PC-3 (cell line): ENCODE data around the gene SGMS1. TPM values are rescaled to one million over a fixed set of nuclear protein-coding genes. Genes with fewer than 3 reads are reported as not detected.
A peak's percentile ranks its signal among the peaks of the same experiment; 100 is the strongest.
"Not testable (repeated sequence)": the region's sequence is repeated elsewhere in the genome, so short reads cannot be mapped to it uniquely, and the experiment has no call there.

Experiments used
- ATAC-seq: fragments of 200-7000 bp; cut with Tn5 transposase; 2 replicates; pipeline ENCODE4 v1.9.1; 2020; ENCODE audit warnings: mild to moderate bottlenecking, moderate library complexity
- BruUV-seq: library from RNA; stranded (reverse); fragments of 400-500 nt; replicated peaks from 2 replicates; lab custom pipeline; 2021; lab: Mats Ljungman, UMichigan
- CTCF ChIA-PET: fragments of 300-600 bp; sonication (Branson Sonifier 250); formaldehyde crosslinking; loops from one replicate; lab custom pipeline; 2022; ENCODE audit warnings: antibody characterized with exemption; lab: Charles Lee
- POLR2A ChIA-PET: fragments of 300-600 bp; sonication (Branson Sonifier 250); formaldehyde crosslinking; loops from one replicate; lab custom pipeline; 2022; ENCODE audit warnings: antibody characterized with exemption; ENCODE audit not compliant: unreplicated experiment; lab: Charles Lee
- DNase-seq: peaks from one replicate; pipeline ENCODE4 v3.0.0-alpha.2; 2015
- H2AFZ ChIP-seq: fragments of 300-600 bp; sonication (generic); 2 replicates; pipeline ENCODE4 v1.6.0; 2016; ENCODE audit warnings: antibody characterized with exemption, low read length
- H3F3A ChIP-seq: fragments of 300-600 bp; sonication (generic); one replicate; pipeline ENCODE4 v1.6.0; 2017; ENCODE audit warnings: antibody characterized with exemption, low read length, control low read depth, mild to moderate bottlenecking; ENCODE audit not compliant: unreplicated experiment
- H3K27ac ChIP-seq: fragments of 300-600 bp; sonication (generic); 2 replicates; pipeline ENCODE4 v1.5.1; 2016; ENCODE audit warnings: mild to moderate bottlenecking, low read length
- H3K27me3 ChIP-seq: fragments of 300-600 bp; sonication (generic); 2 replicates; pipeline ENCODE4 v1.6.1; 2016; ENCODE audit warnings: low read length, mixed read lengths
- H3K36me3 ChIP-seq: fragments of 300-600 bp; sonication (generic); 2 replicates; pipeline ENCODE4 v1.6.1; 2016; ENCODE audit warnings: low read depth, mixed run types, low read length, mixed read lengths
- H3K4me1 ChIP-seq: fragments of 300-600 bp; sonication (generic); 2 replicates; pipeline ENCODE4 v1.5.1; 2016; ENCODE audit warnings: low read length; ENCODE audit not compliant: insufficient read depth
- H3K4me2 ChIP-seq: fragments of 300-600 bp; sonication (generic); 2 replicates; pipeline ENCODE4 v1.6.0; 2016; ENCODE audit warnings: low read length
- H3K4me3 ChIP-seq: fragments of 300-600 bp; sonication (generic); 2 replicates; pipeline ENCODE4 v1.5.1; 2016; ENCODE audit warnings: mild to moderate bottlenecking, low read length, mixed read lengths
- H3K79me2 ChIP-seq: fragments of 300-600 bp; sonication (generic); 2 replicates; pipeline ENCODE4 v1.6.1; 2017; ENCODE audit warnings: low read length, mixed read lengths
- H3K9ac ChIP-seq: fragments of 300-600 bp; sonication (generic); 2 replicates; pipeline ENCODE4 v1.6.0; 2016; ENCODE audit warnings: mild to moderate bottlenecking, low read length
- H3K9me2 ChIP-seq: fragments of 300-600 bp; sonication (generic); replicated peaks from 2 replicates; pipeline ENCODE4 v1.6.1; 2016; ENCODE audit warnings: mixed run types, low read length, mixed read lengths
- H3K9me3 ChIP-seq: fragments of 300-600 bp; sonication (generic); 2 replicates; pipeline ENCODE4 v1.6.1; 2016; ENCODE audit warnings: low read length, mixed read lengths
- H4K20me1 ChIP-seq: fragments of 300-600 bp; sonication (generic); 2 replicates; pipeline ENCODE4 v1.6.1; 2016; ENCODE audit warnings: low read length, mixed read lengths
- CTCF ChIP-seq: fragments of 300-600 bp; sonication (generic); conservative IDR thresholded peaks from 2 replicates; pipeline ENCODE4 v1.5.1; 2017; ENCODE audit warnings: antibody characterized with exemption, low read depth, mild to moderate bottlenecking, low read length
- EZH2 ChIP-seq: fragments of 300-600 bp; sonication (generic); IDR thresholded peaks from one replicate; pipeline ENCODE4 v1.6.1; 2017; ENCODE audit warnings: antibody characterized with exemption, mild to moderate bottlenecking, low read length; ENCODE audit not compliant: unreplicated experiment
- EZH2phosphoT487 ChIP-seq: fragments of 300-600 bp; sonication (generic); IDR thresholded peaks from 2 replicates; pipeline ENCODE4 v1.6.1; 2018; ENCODE audit warnings: mild to moderate bottlenecking, antibody characterized with exemption, low read length, borderline replicate concordance
- intact Hi-C: fragments of 100-400 bp; cut with micrococcal nuclease; formaldehyde crosslinking; loops from 2 replicates; pipeline ENCODE4 v1.9.0; 2023
- total RNA-seq: library from RNA; depleted of rRNA; stranded (reverse); fragments of >200 nt; gene quantifications from 2 replicates; pipeline ENCODE4 v1.2.3, GENCODE V29; 2014

The SGMS1 gene
- total RNA-seq, 1 experiment from 2014 or later: 61.4 TPM

GRCh38 chr10:50648089-50648934 lies 24.6 kb upstream of the SGMS1 start:
- Histone ChIP-seq H3K9me2 (0 out of 2 replicates have a peak, but pooled peaks cover 4% of the 10 kb centered on the region), H3K4me2 (no peak overlapping the region), H4K20me1 (no peaks in the 10 kb centered on the region), H2AFZ (no peak overlapping the region), H3K79me2 (no peaks in the 10 kb centered on the region), H3K9me3 (no peaks in the 10 kb centered on the region), H3K27me3 (no peaks in the 10 kb centered on the region), H3K4me1 (peaks cover 8% of the 10 kb centered on the region), H3K27ac (no peak overlapping the region), H3K36me3 (no peaks in the 10 kb centered on the region), H3K9ac (no peak overlapping the region), H3K4me3 (no peak overlapping the region), H3F3A (no peaks in the 10 kb centered on the region)
- ChIA-PET CTCF (no interaction called here), POLR2A (no interaction called here)
- TF ChIP-seq CTCF: no peak
- no peak for TF ChIP-seq EZH2
- TF ChIP-seq EZH2phosphoT487: no peak
- no peak for DNase-seq
- no peak for ATAC-seq
- intact Hi-C loops: no loop called here
- no TSS peak for BruUV-seq

GRCh38 chr10:50647350-50647749 lies 23.6 kb upstream of the SGMS1 start:
- H3K9ac ChIP-seq, H4K20me1 ChIP-seq, H3K79me2 ChIP-seq, H2AFZ ChIP-seq, ATAC-seq, H3K9me2 ChIP-seq, BruUV-seq, H3K4me2 ChIP-seq, H3K4me3 ChIP-seq, H3K4me1 ChIP-seq, H3K27me3 ChIP-seq, intact Hi-C loops, DNase-seq, H3F3A ChIP-seq, H3K36me3 ChIP-seq, CTCF ChIA-PET, POLR2A ChIA-PET, H3K9me3 ChIP-seq, H3K27ac ChIP-seq: not testable (repeated sequence)

GRCh38 chr10:50645236-50645635 lies 21.5 kb upstream of the SGMS1 start:
- ChIA-PET CTCF (no interaction called here), POLR2A (no interaction called here)
- peak; percentile 54 for DNase-seq
- TF ChIP-seq CTCF: no peak
- TF ChIP-seq EZH2phosphoT487: no peak
- no peak for TF ChIP-seq EZH2
- H3K27me3 ChIP-seq: no peaks in the 10 kb centered on the region
- peak; percentile 46; the same call in 1 of the 2 replicates for ATAC-seq
- H3K4me3 ChIP-seq: no peak overlapping the region
- no peaks in the 10 kb centered on the region for H3K79me2 ChIP-seq
- no peaks in the 10 kb centered on the region for H3K36me3 ChIP-seq
- H4K20me1 ChIP-seq: no peaks in the 10 kb centered on the region
- no peaks in the 10 kb centered on the region for H3K9me3 ChIP-seq
- H3K27ac ChIP-seq: no peak overlapping the region
- H3K9me2 ChIP-seq: 0 out of 2 replicates have a peak, but pooled peaks cover 4% of the 10 kb centered on the region
- no TSS peak for BruUV-seq
- no peak overlapping the region for H3K4me2 ChIP-seq
- H3F3A ChIP-seq: no peaks in the 10 kb centered on the region
- peaks cover 5% of the 10 kb centered on the region for H3K4me1 ChIP-seq
- H3K9ac ChIP-seq: no peak overlapping the region
- intact Hi-C loops: no loop called here
- no peak overlapping the region for H2AFZ ChIP-seq
